ENCODE data around the gene GPR141.

- no peak for TF ChIP-seq CTCF (IDR thresholded peaks at IDR 0.05; ENCODE audit: low read length)
- TF ChIP-seq EZH2 (optimal IDR thresholded peaks at IDR 0.05; ENCODE audit: low read depth, low read length) = no peak
Measured at GRCh38 chr7:37669818-37670217, 13.7 kb upstream of the GPR141 start.

All from MM.1S (cell line).